Measurements from ENCODE around the gene FAM47B. TPM values are rescaled to one million over a fixed set of nuclear protein-coding genes. Genes with fewer than 3 reads are reported as not detected.

FAM47B gene
- total RNA-seq, 2 experiments from 2014 or later, result not detected

- Mint-ChIP-seq H3K9me3 (no peaks in the 10 kb centered on the region), H3K27ac (no peak overlapping the region), H3K36me3 (no peaks in the 10 kb centered on the region), H3K4me1 (no peaks in the 10 kb centered on the region), H3K27me3 (no peaks in the 10 kb centered on the region), H3K4me3 (no peak overlapping the region)
- no peak for ATAC-seq (ENCODE audit: low read depth)
- DNase-seq, result no peak
- POLR2A ChIA-PET, result no interaction called here
Measured at GRCh38 chrX:34972206-34972605, 29.6 kb downstream of the FAM47B start.

- no peak overlapping the region for H3K27ac Mint-ChIP-seq
Measured at GRCh38 chrX:34978171-34978570, 35.6 kb downstream of the FAM47B start.

GRCh38 chrX:34987646-34988045 is 45.0 kb downstream of the FAM47B start:
- Mint-ChIP-seq H3K27ac (no peak overlapping the region), H3K4me1 (no peaks in the 10 kb centered on the region), H3K36me3 (no peaks in the 10 kb centered on the region), H3K4me3 (no peak overlapping the region), H3K9me3 (no peaks in the 10 kb centered on the region), H3K27me3 (no peaks in the 10 kb centered on the region)
- ATAC-seq (ENCODE audit: low read depth) (no peak), DNase-seq (no peak)
- POLR2A ChIA-PET, result no interaction called here

More at GRCh38 chrX:34978171-34978570, 35.6 kb downstream of the FAM47B start:
- Mint-ChIP-seq H3K27me3 (no peaks in the 10 kb centered on the region), H3K4me1 (no peaks in the 10 kb centered on the region), H3K36me3 (no peaks in the 10 kb centered on the region), H3K4me3 (no peak overlapping the region), H3K9me3 (peaks cover 2% of the 10 kb centered on the region)
- POLR2A ChIA-PET, result no interaction called here
- no peak for DNase-seq
- ATAC-seq (ENCODE audit: low read depth), result no peak
